ENCODE data around the gene THAP3. TPM values are rescaled to one million over a fixed set of nuclear protein-coding genes. Genes with fewer than 3 reads are reported as not detected.

Gene THAP3
- 10 to 100 TPM; 21.1 to 51.7 (median 33.7) TPM for total RNA-seq

GRCh38 chr1:6624710-6625583, at the start of gene THAP3:
THAP3 (plus strand) TSS chr1:6624868; CDS start chr1:6625219, 351 bp downstream.
- TF ChIP-seq CTCF (IDR thresholded peaks at IDR 0.05; ENCODE audit: low read depth), result no peak

GRCh38 chr1:6577831-6578525, 46.7 kb upstream of the THAP3 start:
- no peak for TF ChIP-seq CTCF (IDR thresholded peaks at IDR 0.05; ENCODE audit: low read depth)

GRCh38 chr1:6578624-6579373, 45.9 kb upstream of the THAP3 start:
- no peak for TF ChIP-seq CTCF (IDR thresholded peaks at IDR 0.05; ENCODE audit: low read depth)

- TF ChIP-seq CTCF (IDR thresholded peaks at IDR 0.05; ENCODE audit: low read depth), result no peak
Measured at GRCh38 chr1:6579374-6580118, 45.1 kb upstream of the THAP3 start, which contains the start of gene ZBTB48. ZBTB48 (plus strand) TSS chr1:6579994; CDS start chr1:6580610, 616 bp downstream.

GRCh38 chr1:6580119-6580592, 44.5 kb upstream of the THAP3 start:
- no peak for TF ChIP-seq CTCF (IDR thresholded peaks at IDR 0.05; ENCODE audit: low read depth)

GRCh38 chr1:6580593-6581409, 43.9 kb upstream of the THAP3 start:
- TF ChIP-seq CTCF (IDR thresholded peaks at IDR 0.05; ENCODE audit: low read depth), result no peak
